ENCODE measurements around the gene MEF2D. TPM values are rescaled to one million over a fixed set of nuclear protein-coding genes. Genes with fewer than 3 reads are reported as not detected.

Gene MEF2D
- total RNA-seq, 1 experiment from 2014 or later: 33.5 TPM

- no peak overlapping the region for H3K27ac ChIP-seq
- CTCF ChIA-PET: interaction anchor here (0.8 to 1.0 kb wide), 3 partner anchors 40 to 78 kb away, joined by 3 to 6 read pairs (median 3); no protein-coding TSS in a partner anchor
Observed at GRCh38 chr1:156497743-156498431, 2.7 kb downstream of the MEF2D start.

GRCh38 chr1:156497078-156497742 lies 3.4 kb downstream of the MEF2D start:
- POLR2A ChIA-PET (ENCODE audit: unreplicated experiment): no interaction called here
- Histone ChIP-seq H3K4me3 (no peak overlapping the region), H3K36me3 (ENCODE audit: low read depth) (no peaks in the 10 kb centered on the region), H4K20me1 (ENCODE audit: insufficient read depth) (peaks cover 77% of the 10 kb centered on the region), H3K27ac (no peak overlapping the region), H3K79me2 (ENCODE audit: low read depth) (peaks cover 82% of the 10 kb centered on the region), H3K4me2 (no peak overlapping the region), H3F3A (ENCODE audit: insufficient read depth, low read depth) (peaks cover 15% of the 10 kb centered on the region; the same call in 1 of the 2 replicates), H3K4me1 (replicated peaks; ENCODE audit: insufficient read depth) (peaks cover 22% of the 10 kb centered on the region), H3K9me3 (ENCODE audit: insufficient read depth, low read depth) (no peaks in the 10 kb centered on the region), H2AFZ (no peak overlapping the region), H3K27me3 (ENCODE audit: insufficient read depth, low read depth) (no peaks in the 10 kb centered on the region), H3K9me2 (ENCODE audit: insufficient read depth) (no peaks in the 10 kb centered on the region)
- CTCF ChIA-PET: no interaction called here
- BruUV-seq (replicated peaks): no TSS peak
- TF ChIP-seq CTCF (conservative IDR thresholded peaks at IDR 0.05) (no peak), EZH2 (IDR thresholded peaks at IDR 0.05; ENCODE audit: low read depth) (no peak)
- DNase-seq: peak in 1 of 2 experiments; percentile 21
- intact Hi-C loops (cut with micrococcal nuclease; ENCODE audit: unreplicated experiment): no loop called here

More at GRCh38 chr1:156497743-156498431, 2.7 kb downstream of the MEF2D start:
- intact Hi-C loops (cut with micrococcal nuclease; ENCODE audit: unreplicated experiment): loop anchor here (1.0 kb wide), 1 partner anchor 10 kb away; no protein-coding TSS in a partner anchor
- Histone ChIP-seq H3K4me2 (peak overlapping the region; percentile 98), H3K9me2 (ENCODE audit: insufficient read depth) (no peaks in the 10 kb centered on the region), H3F3A (ENCODE audit: insufficient read depth, low read depth) (peaks cover 20% of the 10 kb centered on the region; the same call in 1 of the 2 replicates), H3K4me1 (replicated peaks; ENCODE audit: insufficient read depth) (peaks cover 29% of the 10 kb centered on the region), H3K9me3 (ENCODE audit: insufficient read depth, low read depth) (no peaks in the 10 kb centered on the region), H3K27me3 (ENCODE audit: insufficient read depth, low read depth) (no peaks in the 10 kb centered on the region), H2AFZ (no peak overlapping the region), H3K4me3 (peak overlapping the region; percentile 100; the same call in 1 of the 2 replicates), H3K79me2 (ENCODE audit: low read depth) (peaks cover 78% of the 10 kb centered on the region), H4K20me1 (ENCODE audit: insufficient read depth) (peaks cover 70% of the 10 kb centered on the region), H3K36me3 (ENCODE audit: low read depth) (no peaks in the 10 kb centered on the region)
- POLR2A ChIA-PET (ENCODE audit: unreplicated experiment): interaction anchor here (0.6 kb wide), 1 partner anchor 27 kb away, joined by 3 read pairs; no protein-coding TSS in a partner anchor
- TF ChIP-seq CTCF (conservative IDR thresholded peaks at IDR 0.05): no peak
- no peak for TF ChIP-seq EZH2 (IDR thresholded peaks at IDR 0.05; ENCODE audit: low read depth)
- DNase-seq: no peak
- BruUV-seq (replicated peaks): no TSS peak

- TF ChIP-seq EZH2 (IDR thresholded peaks at IDR 0.05; ENCODE audit: low read depth) (no peak), CTCF (conservative IDR thresholded peaks at IDR 0.05) (no peak)
- no peaks in the 10 kb centered on the region for H3K36me3 ChIP-seq (ENCODE audit: low read depth)
- ChIA-PET CTCF (no interaction called here), POLR2A (ENCODE audit: unreplicated experiment) (interaction anchor here (0.7 kb wide), 1 partner anchor 67 kb away, joined by 3 read pairs; no protein-coding TSS in a partner anchor)
- H3K27ac ChIP-seq: no peak overlapping the region
- H3K4me1 ChIP-seq (replicated peaks; ENCODE audit: insufficient read depth): peaks cover 14% of the 10 kb centered on the region
- no TSS peak for BruUV-seq (replicated peaks)
- H3K4me3 ChIP-seq: no peak overlapping the region
- H2AFZ ChIP-seq: no peak overlapping the region
- H3K4me2 ChIP-seq: no peak overlapping the region
- H3F3A ChIP-seq (ENCODE audit: insufficient read depth, low read depth): peaks cover 8% of the 10 kb centered on the region; the same call in 1 of the 2 replicates
- H3K9me3 ChIP-seq (ENCODE audit: insufficient read depth, low read depth): no peaks in the 10 kb centered on the region
- no peaks in the 10 kb centered on the region for H3K27me3 ChIP-seq (ENCODE audit: insufficient read depth, low read depth)
- no peaks in the 10 kb centered on the region for H3K9me2 ChIP-seq (ENCODE audit: insufficient read depth)
- peaks cover 86% of the 10 kb centered on the region for H4K20me1 ChIP-seq (ENCODE audit: insufficient read depth)
- H3K79me2 ChIP-seq (ENCODE audit: low read depth): peaks cover 90% of the 10 kb centered on the region
- no peak for DNase-seq
- intact Hi-C loops (cut with micrococcal nuclease; ENCODE audit: unreplicated experiment): no loop called here
Observed at GRCh38 chr1:156496211-156496761, 4.3 kb downstream of the MEF2D start.
